ENCODE data around the gene PLCG1.

PLCG1 gene

GRCh38 chr20:41158082-41158625, 20.8 kb downstream of the PLCG1 start:
- TF ChIP-seq FOXP2 (optimal IDR thresholded peaks at IDR 0.05; ENCODE audit: borderline replicate concordance, extremely low read depth, extremely low read length, insufficient read depth): no peak
- TF ChIP-seq SIN3A (IDR thresholded peaks at IDR 0.05; ENCODE audit: borderline replicate concordance, insufficient read depth, low read length): no peak
- TF ChIP-seq POLR2AphosphoS5 (IDR thresholded peaks at IDR 0.05; ENCODE audit: low read depth, low read length): no peak
- TF ChIP-seq, protein P1, sequence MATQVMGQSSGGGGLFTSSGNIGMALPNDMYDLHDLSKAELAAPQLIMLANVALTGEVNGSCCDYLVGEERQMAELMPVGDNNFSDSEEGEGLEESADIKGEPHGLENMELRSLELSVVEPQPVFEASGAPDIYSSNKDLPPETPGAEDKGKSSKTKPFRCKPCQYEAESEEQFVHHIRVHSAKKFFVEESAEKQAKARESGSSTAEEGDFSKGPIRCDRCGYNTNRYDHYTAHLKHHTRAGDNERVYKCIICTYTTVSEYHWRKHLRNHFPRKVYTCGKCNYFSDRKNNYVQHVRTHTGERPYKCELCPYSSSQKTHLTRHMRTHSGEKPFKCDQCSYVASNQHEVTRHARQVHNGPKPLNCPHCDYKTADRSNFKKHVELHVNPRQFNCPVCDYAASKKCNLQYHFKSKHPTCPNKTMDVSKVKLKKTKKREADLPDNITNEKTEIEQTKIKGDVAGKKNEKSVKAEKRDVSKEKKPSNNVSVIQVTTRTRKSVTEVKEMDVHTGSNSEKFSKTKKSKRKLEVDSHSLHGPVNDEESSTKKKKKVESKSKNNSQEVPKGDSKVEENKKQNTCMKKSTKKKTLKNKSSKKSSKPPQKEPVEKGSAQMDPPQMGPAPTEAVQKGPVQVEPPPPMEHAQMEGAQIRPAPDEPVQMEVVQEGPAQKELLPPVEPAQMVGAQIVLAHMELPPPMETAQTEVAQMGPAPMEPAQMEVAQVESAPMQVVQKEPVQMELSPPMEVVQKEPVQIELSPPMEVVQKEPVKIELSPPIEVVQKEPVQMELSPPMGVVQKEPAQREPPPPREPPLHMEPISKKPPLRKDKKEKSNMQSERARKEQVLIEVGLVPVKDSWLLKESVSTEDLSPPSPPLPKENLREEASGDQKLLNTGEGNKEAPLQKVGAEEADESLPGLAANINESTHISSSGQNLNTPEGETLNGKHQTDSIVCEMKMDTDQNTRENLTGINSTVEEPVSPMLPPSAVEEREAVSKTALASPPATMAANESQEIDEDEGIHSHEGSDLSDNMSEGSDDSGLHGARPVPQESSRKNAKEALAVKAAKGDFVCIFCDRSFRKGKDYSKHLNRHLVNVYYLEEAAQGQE (IDR thresholded peaks at IDR 0.05; ENCODE audit: insufficient read depth in 1 of 2, low read depth in 2 of 2, low read length in 2 of 2): no peak
- no peak for TF ChIP-seq TAF1 (IDR thresholded peaks at IDR 0.05; ENCODE audit: borderline replicate concordance, insufficient read depth, low read length)

DNA sequence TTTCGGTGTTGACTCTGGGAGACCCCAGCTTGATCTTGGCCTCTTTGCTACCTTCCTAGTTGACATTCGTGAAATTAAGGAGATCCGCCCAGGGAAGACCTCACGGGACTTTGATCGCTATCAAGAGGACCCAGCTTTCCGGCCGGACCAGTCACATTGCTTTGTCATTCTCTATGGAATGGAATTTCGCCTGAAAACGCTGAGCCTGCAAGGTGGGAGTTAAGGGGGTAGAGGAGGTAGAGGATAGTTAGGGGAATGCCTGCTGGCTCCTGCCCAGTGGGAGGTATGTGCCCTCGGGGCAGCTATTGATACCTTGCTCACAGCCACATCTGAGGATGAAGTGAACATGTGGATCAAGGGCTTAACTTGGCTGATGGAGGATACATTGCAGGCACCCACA, 22.2 kb downstream of the PLCG1 start:
- no peak for TF ChIP-seq POLR2AphosphoS5 (IDR thresholded peaks at IDR 0.05; ENCODE audit: low read depth, low read length)
- TF ChIP-seq TAF1 (IDR thresholded peaks at IDR 0.05; ENCODE audit: borderline replicate concordance, insufficient read depth, low read length): no peak
- no peak for TF ChIP-seq SIN3A (IDR thresholded peaks at IDR 0.05; ENCODE audit: borderline replicate concordance, insufficient read depth, low read length)
- TF ChIP-seq, protein P1 (IDR thresholded peaks at IDR 0.05; ENCODE audit: insufficient read depth in 1 of 2, low read depth in 2 of 2, low read length in 2 of 2): no peak
- no peak for TF ChIP-seq FOXP2 (optimal IDR thresholded peaks at IDR 0.05; ENCODE audit: borderline replicate concordance, extremely low read depth, extremely low read length, insufficient read depth)

DNA sequence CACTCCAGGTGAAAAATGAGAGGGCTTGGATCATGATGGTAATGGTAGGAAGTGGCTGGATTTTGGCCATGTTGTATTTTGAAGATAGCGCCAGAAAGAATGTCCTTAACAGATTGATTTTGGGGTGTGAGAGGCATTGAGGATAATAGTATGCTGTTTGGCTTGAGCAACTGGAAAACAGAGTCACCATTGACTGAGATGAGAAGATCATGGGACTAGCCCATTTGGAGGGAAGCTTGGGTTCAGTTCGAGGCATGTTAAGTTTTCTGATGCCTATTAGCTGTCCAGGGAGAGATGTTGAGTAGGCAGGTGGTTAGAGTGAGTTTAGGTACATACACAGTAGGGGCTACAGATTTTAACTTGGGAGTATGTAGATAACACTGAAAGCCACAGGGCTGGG, 23.3 kb downstream of the PLCG1 start:
- TF ChIP-seq SIN3A (IDR thresholded peaks at IDR 0.05; ENCODE audit: borderline replicate concordance, insufficient read depth, low read length): no peak
- no peak for TF ChIP-seq FOXP2 (optimal IDR thresholded peaks at IDR 0.05; ENCODE audit: borderline replicate concordance, extremely low read depth, extremely low read length, insufficient read depth)
- TF ChIP-seq, protein P1 (IDR thresholded peaks at IDR 0.05; ENCODE audit: insufficient read depth in 1 of 2, low read depth in 2 of 2, low read length in 2 of 2): no peak
- TF ChIP-seq TAF1 (IDR thresholded peaks at IDR 0.05; ENCODE audit: borderline replicate concordance, insufficient read depth, low read length): no peak
- no peak for TF ChIP-seq POLR2AphosphoS5 (IDR thresholded peaks at IDR 0.05; ENCODE audit: low read depth, low read length)

DNA sequence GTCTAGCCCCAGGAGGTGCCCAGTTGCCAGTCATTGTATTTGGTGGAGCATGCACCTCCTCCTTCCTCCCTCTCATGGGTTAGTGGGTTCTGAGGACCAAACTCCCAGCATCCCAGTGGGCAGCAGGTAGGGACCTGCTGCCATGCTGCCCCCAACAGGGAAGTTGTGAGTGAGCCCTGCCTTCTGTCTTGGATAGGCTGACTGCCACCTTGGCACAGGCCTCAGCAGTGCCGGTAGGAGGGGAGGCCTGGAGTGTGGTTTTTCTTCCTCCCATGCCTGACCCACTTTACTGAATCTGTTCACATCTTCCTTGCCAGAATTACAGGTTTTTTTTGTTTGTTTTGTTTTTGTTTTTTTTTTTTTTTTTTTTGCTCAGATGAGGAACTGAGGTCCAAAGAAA, 24.5 kb downstream of the PLCG1 start:
- TF ChIP-seq FOXP2 (optimal IDR thresholded peaks at IDR 0.05; ENCODE audit: borderline replicate concordance, extremely low read depth, extremely low read length, insufficient read depth): no peak
- TF ChIP-seq SIN3A (IDR thresholded peaks at IDR 0.05; ENCODE audit: borderline replicate concordance, insufficient read depth, low read length): no peak

DNA sequence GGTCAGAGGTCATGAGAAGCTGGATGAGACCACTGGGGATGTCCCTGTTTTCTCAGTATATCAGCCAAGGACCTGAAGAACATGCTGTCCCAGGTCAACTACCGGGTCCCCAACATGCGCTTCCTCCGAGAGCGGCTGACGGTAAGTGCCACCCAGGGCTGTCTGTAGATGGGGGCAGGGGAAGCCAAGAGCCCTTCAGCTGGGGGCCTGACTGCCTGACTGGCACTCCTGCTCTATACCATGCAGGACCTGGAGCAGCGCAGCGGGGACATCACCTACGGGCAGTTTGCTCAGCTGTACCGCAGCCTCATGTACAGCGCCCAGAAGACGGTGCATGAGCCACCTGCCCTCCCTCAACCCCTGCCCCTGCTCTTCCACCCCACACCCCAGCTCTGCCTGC, 25.1 kb downstream of the PLCG1 start:
- TF ChIP-seq FOXP2 (optimal IDR thresholded peaks at IDR 0.05; ENCODE audit: borderline replicate concordance, extremely low read depth, extremely low read length, insufficient read depth) (no peak), TAF1 (IDR thresholded peaks at IDR 0.05; ENCODE audit: borderline replicate concordance, insufficient read depth, low read length) (no peak), POLR2AphosphoS5 (IDR thresholded peaks at IDR 0.05; ENCODE audit: low read depth, low read length) (no peak), SIN3A (IDR thresholded peaks at IDR 0.05; ENCODE audit: borderline replicate concordance, insufficient read depth, low read length) (no peak)
- TF ChIP-seq, protein P1 (IDR thresholded peaks at IDR 0.05; ENCODE audit: insufficient read depth in 1 of 2, low read depth in 2 of 2, low read length in 2 of 2): no peak
